Posterior cingulate gyrus (tissue), 11 donors: ENCODE measurements around the gene HRH1.
A peak's percentile ranks its signal among the peaks of the same experiment; 100 is the strongest.
"Not testable (repeated sequence)": the region's sequence is repeated elsewhere in the genome, so short reads cannot be mapped to it uniquely, and the experiment has no call there.

ENCODE experiments used
- DNase-seq, 10 donors: peaks; one replicate each; pipeline versions ENCODE4 v3.0.0 to v3.0.0-alpha.2; 2020 to 2021; ENCODE audit warnings: mixed read lengths in 3 of 10
- intact Hi-C: fragments of 100-400 bp; cut with DNase I; formaldehyde crosslinking; loops from one replicate; pipeline ENCODE4 v1.15.1; 2023

HRH1 gene

DNA sequence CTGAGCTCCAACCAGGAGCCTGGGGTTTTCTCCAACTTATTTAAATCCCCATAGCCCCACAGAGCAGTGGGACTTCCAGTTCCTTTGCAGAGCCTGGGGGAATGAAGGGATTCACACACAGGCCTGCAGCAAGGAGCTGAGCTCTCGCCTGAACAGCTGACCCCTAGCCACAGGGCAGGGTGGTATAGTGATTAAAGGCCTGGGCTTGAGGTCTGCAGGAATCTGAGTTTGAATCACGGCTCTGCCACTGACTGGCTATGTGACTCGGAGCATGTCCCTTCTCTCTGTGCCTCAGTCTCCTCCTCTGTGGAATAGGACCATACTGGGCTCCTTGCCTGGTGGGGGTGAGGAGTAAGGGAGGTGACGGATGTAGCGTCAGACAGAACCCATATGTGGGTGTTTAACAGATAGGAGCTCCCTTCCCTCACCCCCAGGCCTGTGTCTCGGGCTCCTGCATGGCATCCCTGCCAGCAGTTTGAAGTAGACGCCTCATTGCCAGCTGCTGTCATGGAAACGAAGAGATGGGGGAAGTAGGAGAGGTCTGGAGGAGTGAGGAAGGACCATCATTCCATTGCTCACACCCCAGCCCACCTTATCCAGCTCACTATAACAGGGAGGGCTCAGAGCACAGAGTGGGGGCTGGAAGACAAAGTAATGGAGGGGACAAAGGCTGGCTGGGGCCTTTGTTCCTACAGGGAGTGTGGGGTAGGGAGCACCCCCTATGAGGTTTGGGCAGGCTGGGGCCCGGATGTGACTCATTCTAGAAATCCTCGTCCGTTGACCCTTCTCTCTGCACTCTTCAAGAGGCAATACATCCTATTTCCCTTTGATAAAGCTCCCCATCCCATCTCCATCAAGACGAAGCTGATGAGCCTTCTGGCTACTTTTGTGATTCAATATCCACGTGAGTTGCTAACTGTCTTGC is 14.8 kb downstream of the HRH1 start:
- intact Hi-C loops = no loop called here
- peak in 2 of 10 donors; percentile 74 to 88 for DNase-seq

DNA sequence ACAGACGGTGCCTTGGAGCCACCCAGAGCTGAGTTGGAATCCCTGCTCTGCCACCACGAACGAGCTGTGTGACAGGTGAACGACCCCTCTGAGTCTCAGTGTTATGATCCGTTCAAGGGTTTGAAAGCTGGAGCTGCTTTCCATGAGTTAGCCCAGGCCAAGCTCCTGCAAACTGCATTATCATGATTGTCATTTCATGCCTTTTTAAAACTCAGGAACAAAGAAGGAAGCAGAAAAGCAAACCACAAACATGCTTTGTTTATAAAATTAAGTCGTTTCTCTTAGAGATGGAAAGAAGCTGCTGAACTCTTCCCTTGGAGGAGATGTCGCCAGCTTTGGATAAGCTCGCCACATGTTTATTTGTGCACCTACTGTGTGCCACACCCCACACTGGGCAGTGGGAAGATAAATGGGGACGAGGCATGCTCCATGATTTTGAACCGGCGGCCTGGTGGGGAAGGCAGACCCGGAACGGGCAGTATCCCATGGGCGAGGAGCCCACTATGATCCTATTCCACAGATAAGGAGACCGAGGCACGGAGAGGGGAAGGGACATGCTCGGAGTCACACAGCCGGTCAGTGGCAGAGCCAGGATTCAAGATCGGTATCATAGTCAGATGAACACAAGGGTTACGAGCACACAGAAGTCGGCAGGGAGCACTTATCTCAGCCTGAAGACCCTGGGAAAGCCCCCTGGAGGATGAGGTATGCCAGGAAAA is 15.9 kb downstream of the HRH1 start:
- intact Hi-C loops = no loop called here
- DNase-seq = no peak

DNA sequence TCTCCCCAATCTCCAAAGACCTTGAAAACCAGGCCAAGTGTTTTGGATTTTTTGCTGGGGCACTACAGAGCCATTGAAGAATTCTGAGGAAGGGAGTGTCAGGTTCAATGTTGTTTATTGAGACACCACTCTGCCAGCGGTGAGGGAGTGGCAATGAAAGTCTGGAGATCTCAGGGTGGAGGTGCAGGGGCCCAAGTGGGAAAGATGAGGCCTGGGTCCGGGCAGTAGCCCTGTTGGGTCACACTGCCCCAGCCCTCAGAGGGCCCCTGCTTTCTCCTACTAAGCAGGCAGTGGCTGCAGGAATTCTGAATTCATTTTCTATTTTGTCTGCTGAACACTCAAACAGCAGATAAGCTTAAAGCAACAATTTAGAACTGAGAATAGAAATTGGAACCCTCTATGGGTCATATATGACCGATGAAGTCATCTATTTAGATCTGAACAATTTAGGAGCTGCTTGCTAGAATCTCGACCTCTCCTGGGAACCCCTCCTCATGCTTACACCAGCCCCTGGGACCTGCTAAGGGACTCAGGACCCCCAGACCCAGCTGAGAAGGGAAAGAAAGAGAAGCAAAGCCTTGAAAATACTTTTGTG is 17.9 kb downstream of the HRH1 start:
- no peak for DNase-seq
- intact Hi-C loops = no loop called here

DNA sequence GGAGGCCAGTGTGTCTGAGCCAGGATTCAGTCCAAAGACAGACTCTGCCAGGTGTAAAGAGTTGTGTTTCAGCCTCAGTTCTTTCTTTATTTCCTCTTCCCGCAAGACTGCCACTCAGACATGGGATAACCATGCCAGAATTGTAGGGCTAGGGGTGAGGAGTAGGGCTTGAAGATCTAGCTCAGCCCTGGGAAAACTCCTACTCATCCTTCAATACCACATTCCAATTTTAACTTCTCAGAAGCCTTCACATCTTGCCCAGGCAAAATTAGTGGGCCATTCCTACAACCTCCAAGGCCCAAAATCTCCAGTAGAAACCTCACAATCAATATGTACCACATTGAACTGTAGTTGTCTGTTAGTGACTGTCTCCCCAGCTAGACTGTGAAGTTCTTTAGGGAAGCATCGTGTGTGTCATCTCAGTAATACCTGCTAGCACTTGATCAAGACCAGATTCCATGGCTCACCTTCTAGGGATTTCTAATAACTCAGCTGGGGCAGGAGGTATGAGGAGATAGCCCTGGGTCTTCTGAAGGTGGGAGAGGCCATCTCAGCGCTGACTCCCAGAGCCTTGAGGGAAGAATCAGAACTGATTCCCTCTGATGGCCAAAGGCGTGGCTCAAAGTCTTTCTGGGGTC is 19.7 kb downstream of the HRH1 start:
- DNase-seq = no peak
- intact Hi-C loops = no loop called here

DNA sequence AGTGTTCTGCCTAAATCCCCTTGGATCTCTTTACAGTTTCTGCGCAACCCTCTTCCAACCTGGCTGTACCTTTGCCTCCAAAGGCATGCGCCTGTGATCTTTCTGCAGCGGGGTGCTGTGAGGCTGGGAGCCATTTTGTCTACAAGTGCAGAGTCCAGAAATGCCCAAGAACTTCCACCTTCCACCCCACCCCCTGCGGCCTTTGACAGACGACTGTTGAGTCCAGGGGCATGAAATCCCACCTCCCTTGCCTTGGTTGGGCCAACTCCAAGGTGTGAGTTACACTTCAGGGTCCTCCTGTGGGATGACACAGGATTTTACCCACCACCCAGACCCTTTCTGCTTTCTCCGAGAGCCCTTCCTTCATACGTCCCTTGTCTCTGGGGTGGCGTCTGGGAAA is 24.1 kb downstream of the HRH1 start:
- no peak for DNase-seq
- intact Hi-C loops = no loop called here

DNA sequence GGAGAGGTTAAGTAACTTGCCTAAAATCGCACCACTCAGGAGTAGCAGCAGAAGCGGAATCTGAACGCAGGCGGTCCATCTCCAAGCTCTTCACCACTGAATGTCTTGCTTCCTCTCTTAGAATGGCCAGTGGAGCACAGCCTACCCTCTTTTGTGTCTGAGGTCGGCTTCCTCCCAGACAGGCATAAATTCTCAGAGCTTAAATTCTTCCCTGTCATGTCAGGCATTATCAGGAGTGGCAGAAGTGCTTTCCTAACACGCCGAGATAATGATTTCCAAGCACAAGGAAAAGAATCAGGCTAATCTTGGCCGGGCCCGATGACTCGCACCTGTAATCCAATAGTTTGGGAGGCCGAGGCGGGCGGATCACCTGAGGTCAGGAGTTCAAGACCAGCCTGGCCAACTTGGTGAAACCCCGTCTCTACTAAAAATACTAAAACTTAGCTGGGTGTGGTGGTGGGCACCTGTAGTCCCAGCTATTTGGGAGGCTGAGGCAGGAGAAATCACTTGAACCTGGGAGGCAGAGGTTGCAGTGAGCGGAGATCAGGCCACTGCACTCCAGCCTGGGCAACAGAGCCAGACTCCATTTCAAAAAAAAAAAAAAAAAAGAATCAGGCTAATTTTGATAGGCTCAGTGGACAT is 30.2 kb downstream of the HRH1 start:
- DNase-seq, intact Hi-C loops: not testable (repeated sequence)

DNA sequence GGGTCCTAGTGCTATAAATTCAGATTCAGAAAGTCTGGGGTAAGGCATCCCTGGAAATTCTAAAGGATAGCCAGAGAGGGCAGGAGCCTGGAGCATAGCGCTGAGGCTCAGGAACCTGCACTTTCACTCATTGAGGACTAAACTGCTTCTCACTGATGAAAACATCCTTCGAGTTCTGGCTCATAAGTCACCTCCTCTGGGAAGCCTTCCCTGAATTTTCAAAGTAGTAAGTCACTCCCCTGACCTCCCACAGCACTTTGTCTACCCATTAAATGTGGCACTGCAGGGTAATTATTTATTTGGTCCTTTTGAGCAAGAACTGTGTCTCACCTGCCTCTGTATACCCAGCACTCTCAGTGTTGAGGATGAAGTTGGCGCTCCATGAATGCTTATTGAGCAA is 30.9 kb downstream of the HRH1 start:
- intact Hi-C loops = no loop called here
- DNase-seq = no peak

DNA sequence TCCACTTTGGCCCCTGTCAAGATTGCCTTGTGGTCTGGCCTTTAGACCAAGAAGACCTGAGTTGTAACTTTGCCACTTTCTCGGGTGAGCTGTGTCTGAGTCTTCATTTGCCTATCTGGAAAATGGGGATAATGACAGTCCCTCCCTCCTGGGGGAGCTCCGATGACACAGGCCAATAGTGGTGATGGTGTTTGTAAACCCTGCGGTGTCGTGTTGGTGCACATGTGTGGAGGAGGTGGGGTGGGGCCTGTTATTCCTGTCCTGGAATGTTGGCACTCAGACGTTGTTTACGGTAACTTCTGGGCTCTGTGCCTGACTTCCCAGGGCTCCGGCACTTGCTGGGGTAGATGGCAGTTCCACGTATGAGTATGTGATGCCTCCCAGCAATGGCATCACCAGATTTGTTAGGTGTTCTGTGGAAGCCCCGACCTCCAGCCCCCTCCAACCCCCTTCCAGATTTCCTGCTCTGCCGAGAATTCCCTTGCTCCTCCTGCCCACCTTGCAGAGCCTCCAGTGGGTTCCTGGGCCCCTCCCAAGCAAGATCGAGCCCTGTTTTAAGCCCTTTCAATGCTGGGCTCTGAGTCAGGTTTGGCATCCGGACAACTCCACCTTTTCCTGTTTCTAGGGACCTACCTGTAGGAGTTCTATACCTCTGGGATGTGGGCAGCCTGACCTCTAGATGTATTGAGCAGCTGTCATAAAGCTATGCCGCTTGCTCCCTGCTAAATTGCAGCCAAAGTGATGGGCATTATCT is 31.4 kb downstream of the HRH1 start:
- intact Hi-C loops = no loop called here
- DNase-seq = peak in 2 of 10 donors; percentile 81 to 84

DNA sequence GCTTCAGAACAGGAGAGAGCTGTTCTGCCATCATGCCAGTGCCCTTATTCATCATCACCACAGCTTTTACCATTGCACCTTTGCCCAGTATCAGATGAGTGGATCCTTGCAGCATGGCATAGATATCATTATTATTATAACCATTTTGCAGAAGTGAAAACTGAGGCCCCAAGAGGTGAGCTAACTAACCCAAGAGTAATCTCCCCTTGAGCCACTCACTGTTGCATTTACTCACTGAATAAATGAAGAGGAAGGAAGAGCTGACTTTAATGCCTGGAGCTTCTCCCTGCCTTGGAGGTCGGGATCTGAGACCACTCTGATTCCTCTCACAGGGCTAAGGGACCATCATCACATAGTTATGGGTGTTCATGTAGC is 32.0 kb downstream of the HRH1 start:
- DNase-seq = no peak
- intact Hi-C loops = no loop called here

DNA sequence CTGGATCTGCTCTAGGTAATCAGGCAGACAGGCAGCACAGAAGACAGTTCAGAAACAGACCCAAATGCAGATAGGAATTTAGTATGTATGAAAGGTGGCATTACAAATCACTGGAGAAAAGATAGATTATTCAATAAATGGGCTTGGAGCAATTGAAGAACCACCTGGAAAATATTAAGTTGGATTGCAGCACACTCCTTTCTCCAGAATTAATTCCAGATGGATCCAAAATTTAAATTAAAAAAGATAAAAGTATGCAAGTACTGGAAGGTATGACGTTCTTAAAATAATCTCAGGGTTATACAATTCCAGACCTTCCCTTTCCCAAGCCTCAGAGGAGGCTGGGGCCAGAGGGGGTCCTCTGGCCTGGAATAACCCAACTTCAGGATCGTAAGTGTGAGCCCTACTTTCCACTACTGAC is 32.5 kb downstream of the HRH1 start:
- intact Hi-C loops = no loop called here
- DNase-seq = no peak

DNA sequence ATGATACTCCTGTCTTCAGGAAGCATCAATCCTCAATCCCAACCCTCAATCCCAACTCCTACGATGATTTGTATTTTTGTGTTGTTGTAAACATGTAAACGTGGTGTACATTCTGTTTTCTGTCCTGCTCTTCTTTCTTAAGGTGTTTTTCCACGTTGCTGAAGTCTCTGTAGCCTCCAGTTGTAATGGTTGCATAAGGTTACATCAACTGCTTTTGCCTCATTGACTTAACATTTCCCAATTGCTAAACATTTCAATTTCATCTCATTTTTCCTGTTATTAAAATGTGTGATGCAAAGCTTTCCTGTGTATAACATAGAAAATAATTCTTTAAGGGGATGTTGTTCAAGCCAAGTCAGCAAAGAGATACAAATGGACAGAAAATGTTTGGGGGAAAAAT is 33.4 kb downstream of the HRH1 start:
- intact Hi-C loops = no loop called here
- no peak for DNase-seq

DNA sequence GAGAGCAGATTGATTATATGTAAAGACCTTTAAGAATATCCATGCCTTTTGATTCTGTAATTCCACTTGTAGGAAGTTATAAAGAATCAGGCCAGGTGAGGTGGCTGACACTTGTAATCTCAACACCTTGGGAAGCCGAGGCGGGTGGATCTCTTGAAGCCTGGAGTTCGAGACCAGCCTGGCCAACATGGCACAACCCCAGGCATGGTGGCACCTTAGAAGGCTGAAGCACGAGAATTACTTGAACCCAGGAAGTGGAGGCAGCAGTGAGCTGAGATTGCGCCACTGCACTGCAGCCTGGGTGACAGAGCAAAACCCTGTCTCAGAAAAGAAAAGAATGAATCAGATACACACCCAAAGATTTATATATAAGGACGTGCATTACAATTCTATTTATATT is 33.9 kb downstream of the HRH1 start:
- intact Hi-C loops = no loop called here
- DNase-seq = no peak

DNA sequence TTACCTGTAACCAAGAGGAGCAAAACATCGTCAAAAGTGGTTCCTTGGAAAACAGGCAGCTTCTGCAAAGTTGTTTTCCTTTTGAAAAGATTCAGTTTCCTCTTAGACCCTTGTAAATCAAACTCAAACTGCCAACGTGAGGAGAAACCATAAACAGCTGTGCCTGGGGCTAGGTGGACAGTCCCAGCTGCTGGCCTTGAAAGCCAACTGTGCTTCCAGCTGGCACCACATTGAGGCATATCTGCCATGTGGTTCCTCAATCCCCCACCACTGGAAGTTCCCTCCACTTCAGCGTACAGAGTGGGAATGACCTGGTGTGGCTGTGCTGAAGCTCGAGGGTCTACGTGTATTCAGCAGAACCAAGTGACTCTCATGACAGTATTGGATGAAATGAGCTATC is 40.9 kb downstream of the HRH1 start:
- DNase-seq = peak in 1 of 10 donors; percentile 74

DNA sequence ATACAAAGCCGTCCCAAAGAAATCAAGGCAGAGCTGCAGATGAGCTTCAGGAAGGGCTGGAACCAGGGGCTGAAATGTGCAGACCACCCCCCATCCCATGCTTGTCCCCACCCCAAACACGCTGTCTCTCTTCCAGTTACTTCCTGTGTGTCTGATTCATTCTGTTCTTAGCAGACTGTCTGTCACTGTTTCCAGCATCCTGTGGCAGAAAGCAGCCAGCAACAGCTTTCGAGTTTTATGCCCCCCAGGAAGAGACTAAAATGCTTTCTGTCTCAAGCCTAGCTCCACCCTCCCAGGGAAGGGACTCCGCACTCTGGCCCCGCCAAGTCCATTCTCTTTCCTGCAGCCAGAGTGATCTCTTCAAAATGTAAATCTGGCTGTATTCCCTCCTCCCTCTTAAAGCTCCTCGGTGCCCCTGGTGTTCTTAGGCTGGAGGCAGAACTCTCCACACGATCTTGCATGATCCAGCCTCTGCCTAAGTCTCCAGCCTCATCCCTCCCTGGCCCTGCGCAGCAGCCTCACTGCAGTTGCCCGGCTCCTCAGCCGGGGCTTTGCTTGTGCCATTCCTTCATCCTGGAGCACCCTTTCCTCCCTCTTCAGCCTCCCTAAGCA is 41.5 kb downstream of the HRH1 start:
- intact Hi-C loops = no loop called here
- DNase-seq = peak in 1 of 10 donors; percentile 86

More for the DNA sequence above, 40.9 kb downstream of the HRH1 start:
- intact Hi-C loops = no loop called here

DNA sequence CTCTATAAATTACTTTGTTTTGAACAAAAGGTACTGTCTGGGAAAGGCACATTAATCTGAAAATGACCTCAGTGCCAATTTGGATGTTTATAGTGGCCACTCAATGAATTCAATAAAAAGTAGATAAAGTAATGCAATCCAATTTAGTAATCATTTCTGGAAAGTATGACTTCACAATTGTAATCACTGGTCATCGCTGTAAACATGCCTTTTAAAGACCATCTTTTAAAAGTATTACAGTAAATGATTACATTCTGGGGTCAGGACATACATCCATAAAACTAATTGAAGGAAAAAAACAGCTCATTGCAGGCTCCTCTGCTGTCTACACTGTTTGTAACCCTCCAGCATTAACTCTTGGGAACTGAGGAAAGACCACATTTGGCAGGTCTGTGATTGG is 43.2 kb downstream of the HRH1 start:
- intact Hi-C loops = no loop called here
- no peak for DNase-seq

DNA sequence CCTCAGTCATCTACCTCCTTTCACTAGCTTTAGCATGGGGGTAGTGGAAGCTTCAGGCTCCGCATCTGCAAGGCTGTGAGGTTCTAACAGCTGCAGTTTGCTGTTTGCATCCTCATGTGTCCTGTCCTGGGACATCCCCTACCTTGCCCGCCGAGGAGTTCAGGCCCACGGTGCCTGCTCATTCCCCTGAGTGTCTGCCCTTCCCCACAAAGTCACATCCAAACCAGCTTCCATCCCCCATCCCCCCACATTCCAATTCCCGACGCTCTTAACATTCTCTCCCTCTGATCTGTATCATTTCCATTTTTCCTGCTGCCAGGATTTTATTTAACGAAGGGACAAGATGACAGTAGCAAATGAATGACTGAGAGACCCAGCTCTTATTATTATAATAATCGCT is 43.8 kb downstream of the HRH1 start:
- intact Hi-C loops = no loop called here
- DNase-seq = no peak

DNA sequence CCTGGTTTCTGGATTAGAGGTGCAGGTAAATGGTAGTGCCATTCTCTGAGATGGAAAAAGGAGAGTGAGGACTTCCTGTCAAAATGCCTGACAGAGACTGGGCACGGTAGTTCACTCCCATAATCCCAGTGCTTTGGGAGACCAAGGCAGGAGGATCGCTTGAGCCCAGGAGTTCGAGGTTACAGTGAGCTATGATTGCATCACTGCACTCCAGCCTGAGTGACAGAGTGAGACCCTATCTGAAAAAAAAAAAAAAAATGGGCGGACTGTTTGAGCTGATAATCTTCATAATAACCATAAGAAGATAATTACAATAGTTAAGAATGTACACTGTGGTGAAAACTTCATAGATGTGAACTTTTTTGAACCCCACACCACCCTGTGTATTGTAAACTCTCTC is 44.2 kb downstream of the HRH1 start:
- intact Hi-C loops = no loop called here
- no peak for DNase-seq

DNA sequence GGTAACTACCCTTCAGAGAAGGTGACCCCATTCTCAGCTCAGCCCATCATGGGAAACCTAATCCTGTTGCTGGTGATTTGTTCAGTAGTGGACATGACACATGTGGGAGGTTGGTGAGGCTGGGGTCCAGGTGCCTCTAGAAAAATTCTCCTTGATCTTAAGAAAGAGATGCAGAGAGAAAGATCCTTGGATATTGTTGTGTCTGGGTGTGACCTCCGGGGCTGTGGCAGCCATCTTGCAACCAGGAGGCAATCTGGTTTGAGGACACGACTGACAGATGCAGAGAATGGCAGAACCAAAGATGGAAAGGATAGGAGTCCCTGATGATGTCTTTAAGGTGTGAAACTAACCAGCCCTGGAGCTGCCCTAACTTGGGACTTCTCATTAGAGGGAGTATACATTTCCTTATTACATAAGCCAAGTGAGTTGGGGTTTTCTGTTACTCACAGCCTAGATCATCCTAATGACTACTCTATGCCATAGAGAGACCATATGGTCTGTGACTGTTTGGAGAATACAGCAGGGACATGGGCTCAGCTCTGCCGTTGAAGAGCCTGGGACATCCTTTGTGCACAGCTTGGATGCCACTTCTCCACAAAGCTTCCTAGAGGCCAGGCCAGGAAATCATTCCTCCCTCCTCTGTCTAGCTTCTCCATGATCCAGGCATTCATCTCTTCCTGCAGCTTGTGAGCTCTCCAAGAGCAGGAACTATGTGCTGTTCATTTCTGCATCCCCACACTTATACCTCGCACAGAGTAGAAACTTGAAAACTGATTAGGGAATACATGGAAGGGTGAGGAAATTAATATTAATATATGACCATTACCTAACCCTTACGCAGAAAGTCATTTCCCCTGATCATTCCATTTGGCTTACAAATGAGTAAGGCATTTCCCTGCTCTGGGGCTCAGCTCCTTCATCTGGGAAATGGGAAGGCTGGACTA is 45.9 kb downstream of the HRH1 start:
- no peak for DNase-seq
- intact Hi-C loops = no loop called here
